CD4-positive, CD25-positive, alpha-beta regulatory T cell (primary cell): ENCODE measurements around the gene SPSB1. TPM values are rescaled to one million over a fixed set of nuclear protein-coding genes. Genes with fewer than 3 reads are reported as not detected.

ENCODE experiments used
- ATAC-seq, 2 donors: fragments of 150-1000 bp; cut with Tn5 transposase; one replicate each; pipeline ENCODE4 v1.10.0; 2021; ENCODE audit warnings: low read depth in 2 of 2, moderate number of reproducible peaks in 2 of 2, moderate library complexity in 1 of 2
- DNase-seq, 3 donors: peaks; one replicate each; pipeline versions ENCODE4 v3.0.0 to v3.0.0-alpha.2; 2012 to 2022; ENCODE audit warnings: mixed read lengths in 1 of 3
- H3K27ac ChIP-seq: one replicate; pipeline ENCODE4 v1.7.0; 2013; ENCODE audit warnings: mild to moderate bottlenecking, low read length; ENCODE audit not compliant: insufficient read depth, poor library complexity, severe bottlenecking
- H3K27me3 ChIP-seq: one replicate; pipeline ENCODE4 v1.7.0; 2013; ENCODE audit warnings: low read length; ENCODE audit not compliant: control insufficient read depth, insufficient read depth
- H3K36me3 ChIP-seq: one replicate; pipeline ENCODE4 v1.7.0; 2013; ENCODE audit warnings: mild to moderate bottlenecking, low read length, moderate library complexity; ENCODE audit not compliant: control insufficient read depth, insufficient read depth
- H3K4me1 ChIP-seq: 2 replicates; pipeline ENCODE4 v1.7.0; 2013; ENCODE audit warnings: mild to moderate bottlenecking, low read length; ENCODE audit not compliant: insufficient read depth, control insufficient read depth, poor library complexity, severe bottlenecking
- H3K4me3 ChIP-seq: one replicate; pipeline ENCODE4 v1.7.0; 2013; ENCODE audit warnings: low read depth, mild to moderate bottlenecking, low read length, moderate library complexity
- H3K9me3 ChIP-seq, 2 experiments: 1 replicate in 1 of 2; 2 replicates in 1 of 2; pipeline ENCODE4 v1.7.0; 2013; ENCODE audit warnings: low read length in 2 of 2, mild to moderate bottlenecking in 1 of 2, moderate library complexity in 1 of 2; ENCODE audit not compliant: control insufficient read depth in 2 of 2
- H3K27ac Mint-ChIP-seq, 3 donors: one replicate each; pipeline ENCODE4 v1.8.0; 2020 to 2022; ENCODE audit warnings: mild to moderate bottlenecking in 3 of 3, mixed read lengths in 3 of 3, moderate library complexity in 2 of 3
- H3K27me3 Mint-ChIP-seq: one replicate; pipeline ENCODE4 v1.8.0; 2022; ENCODE audit warnings: mild to moderate bottlenecking, mixed read lengths
- H3K36me3 Mint-ChIP-seq: one replicate; pipeline ENCODE4 v1.8.0; 2020; ENCODE audit warnings: mixed read lengths
- H3K4me1 Mint-ChIP-seq, 4 donors: one replicate each; pipeline ENCODE4 v1.8.0; 2020 to 2022; ENCODE audit warnings: mixed read lengths in 4 of 4, mild to moderate bottlenecking in 1 of 4
- H3K4me3 Mint-ChIP-seq, 4 donors: one replicate each; pipeline ENCODE4 v1.8.0; 2020 to 2022; ENCODE audit warnings: mild to moderate bottlenecking in 4 of 4, mixed read lengths in 4 of 4, moderate library complexity in 3 of 4
- H3K9me3 Mint-ChIP-seq, 7 donors: one replicate each; pipeline ENCODE4 v1.8.0; 2020 to 2022; ENCODE audit warnings: mixed read lengths in 7 of 7, mild to moderate bottlenecking in 3 of 7, moderate library complexity in 2 of 7
- polyA plus RNA-seq, 4 donors: library from polyadenylated mRNA; unstranded; fragments of 300-500 nt; fragmentation: Illumina TruSeq; gene quantifications; one replicate each; pipeline ENCODE4 v1.2.3, GENCODE V29; 2021
- total RNA-seq: library from RNA; stranded (reverse); gene quantifications from one replicate; pipeline ENCODE4 v1.2.3, GENCODE V29; 2022

SPSB1 gene
- total RNA-seq = 19.7 TPM
- 10 to 100 TPM in 3 of 4 donors, 1 to 10 TPM in 1; 7.0 to 12.3 (median 11.9) TPM for polyA plus RNA-seq

- peaks cover 36% of the 10 kb centered on the region for H3K4me1 ChIP-seq
- no peaks in the 10 kb centered on the region for H3K27me3 Mint-ChIP-seq
- peaks cover 13 to 41% (median 24%) of the 10 kb centered on the region in 4 donors for H3K4me1 Mint-ChIP-seq
- H3K36me3 ChIP-seq = no peaks in the 10 kb centered on the region
- H3K27ac Mint-ChIP-seq = peak within 1 kb of the TSS; percentile 48 to 84 (median 71)
- H3K9me3 Mint-ChIP-seq = peaks cover 0 to 6% (median 3%) of the 10 kb centered on the region in 7 donors
- peaks cover 10% of the 10 kb centered on the region for H3K36me3 Mint-ChIP-seq
- peak within 1 kb of the TSS; percentile 95 for H3K4me3 ChIP-seq
- peak within 1 kb of the TSS; percentile 36 for H3K27ac ChIP-seq
- peak; percentile 58 to 82 (median 63) for DNase-seq
- no peaks in the 10 kb centered on the region for H3K27me3 ChIP-seq
- peaks cover 9 to 10% of the 10 kb centered on the region in 2 experiments for H3K9me3 ChIP-seq
- peak; percentile 56 to 58 for ATAC-seq
- peak within 1 kb of the TSS; percentile 51 to 87 (median 81) for H3K4me3 Mint-ChIP-seq
Observed at GRCh38 chr1:9292361-9293240, at the start of gene SPSB1. Gene SPSB1 (plus strand): TSS chr1:9292894. CDS start chr1:9355892, 62,998 bp downstream.

DNA sequence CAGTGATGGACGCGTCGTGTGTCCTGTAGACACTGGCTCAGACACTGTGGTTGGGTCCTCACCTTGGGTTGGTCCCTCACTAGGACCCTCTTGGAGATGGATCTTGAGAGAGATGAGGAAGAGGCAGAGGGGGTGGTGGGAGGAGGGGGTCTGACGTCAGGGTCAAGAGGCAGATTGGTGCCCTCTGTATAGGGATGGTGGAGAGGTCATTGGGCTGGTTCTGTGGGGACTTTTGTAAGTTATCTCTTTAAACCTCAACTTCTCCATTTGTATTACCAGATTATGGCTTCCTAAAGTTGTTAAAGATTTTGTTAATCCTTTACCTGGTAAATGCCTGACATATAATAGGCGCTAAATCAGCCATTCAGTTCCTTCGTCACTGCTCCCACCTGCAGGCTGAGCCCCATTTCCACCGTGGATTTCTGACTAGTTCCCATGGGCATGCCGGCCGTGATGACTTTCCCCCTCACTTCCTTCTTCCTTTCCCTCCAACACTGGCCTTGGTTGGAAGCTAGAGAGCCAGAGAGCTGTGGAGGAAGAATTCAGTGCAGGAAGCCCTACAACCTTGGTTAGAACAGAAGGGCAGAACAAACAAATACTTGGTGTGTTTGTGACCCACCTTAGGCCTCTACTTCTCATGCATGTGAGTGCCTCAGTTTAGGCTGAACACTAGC lies 49.5 kb upstream of the SPSB1 start:
- Mint-ChIP-seq H3K9me3 (no peaks in the 10 kb centered on the region), H3K27me3 (no peaks in the 10 kb centered on the region), H3K27ac (no peak overlapping the region), H3K36me3 (no peaks in the 10 kb centered on the region), H3K4me1 (peaks cover 18 to 49% (median 24%) of the 10 kb centered on the region in 4 donors), H3K4me3 (peak overlapping the region in 1 of 4 donors; percentile 54)
- Histone ChIP-seq H3K4me1 (peaks cover 15% of the 10 kb centered on the region), H3K4me3 (no peak overlapping the region), H3K27me3 (no peaks in the 10 kb centered on the region), H3K36me3 (peaks cover 13% of the 10 kb centered on the region), H3K27ac (no peak overlapping the region), H3K9me3 (no peaks in the 10 kb centered on the region)
- ATAC-seq (no peak), DNase-seq (no peak)

GRCh38 chr1:9244501-9245229 lies 48.0 kb upstream of the SPSB1 start:
- Histone ChIP-seq H3K36me3 (peaks cover 13% of the 10 kb centered on the region), H3K4me1 (peaks cover 8% of the 10 kb centered on the region), H3K9me3 (no peaks in the 10 kb centered on the region), H3K4me3 (no peak overlapping the region), H3K27me3 (no peaks in the 10 kb centered on the region), H3K27ac (no peak overlapping the region)
- Mint-ChIP-seq H3K36me3 (peaks cover 4% of the 10 kb centered on the region), H3K27ac (peak overlapping the region; percentile 2 to 88 (median 52)), H3K27me3 (no peaks in the 10 kb centered on the region), H3K4me3 (no peak overlapping the region), H3K9me3 (no peaks in the 10 kb centered on the region), H3K4me1 (peaks cover 7 to 34% (median 12%) of the 10 kb centered on the region in 4 donors)
- DNase-seq (peak in 1 of 3 donors; percentile 69), ATAC-seq (no peak)

DNA sequence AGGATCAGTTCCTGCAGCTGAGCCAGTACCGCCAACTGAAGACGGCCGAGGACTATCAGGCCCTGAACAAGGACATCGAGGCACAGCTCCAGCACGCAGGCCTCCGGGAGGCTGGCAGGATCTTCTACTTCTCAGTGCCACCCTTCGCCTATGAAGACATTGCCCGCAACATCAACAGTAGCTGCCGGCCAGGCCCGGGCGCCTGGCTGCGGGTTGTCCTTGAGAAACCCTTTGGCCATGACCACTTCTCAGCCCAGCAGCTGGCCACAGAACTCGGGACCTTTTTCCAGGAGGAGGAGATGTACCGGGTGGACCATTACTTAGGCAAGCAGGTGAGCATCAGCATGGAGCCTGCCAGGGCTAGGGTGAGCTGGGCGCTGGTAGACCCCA lies 47.5 kb upstream of the SPSB1 start:
- H3K4me3 Mint-ChIP-seq = no peak overlapping the region
- H3K4me1 ChIP-seq = peaks cover 3% of the 10 kb centered on the region
- DNase-seq = no peak

GRCh38 chr1:9245661-9246060 lies 47.0 kb upstream of the SPSB1 start:
- H3K27ac Mint-ChIP-seq = no peak overlapping the region
- H3K36me3 Mint-ChIP-seq = peaks cover 4% of the 10 kb centered on the region
- Histone ChIP-seq H3K27ac (no peak overlapping the region), H3K27me3 (no peaks in the 10 kb centered on the region), H3K9me3 (no peaks in the 10 kb centered on the region), H3K4me3 (no peak overlapping the region), H3K36me3 (peaks cover 13% of the 10 kb centered on the region), H3K4me1 (no peaks in the 10 kb centered on the region)
- ATAC-seq (no peak), DNase-seq (no peak)
- no peaks in the 10 kb centered on the region for H3K9me3 Mint-ChIP-seq
- H3K4me3 Mint-ChIP-seq = no peak overlapping the region
- H3K4me1 Mint-ChIP-seq = peaks cover 0 to 24% (median 3%) of the 10 kb centered on the region in 4 donors
- no peaks in the 10 kb centered on the region for H3K27me3 Mint-ChIP-seq

More for the DNA sequence above, 47.5 kb upstream of the SPSB1 start:
- ATAC-seq = no peak
- Mint-ChIP-seq H3K4me1 (peaks cover under 1 to 29% (median 7%) of the 10 kb centered on the region in 4 donors), H3K36me3 (peaks cover 4% of the 10 kb centered on the region), H3K27ac (no peak overlapping the region), H3K9me3 (no peaks in the 10 kb centered on the region), H3K27me3 (no peaks in the 10 kb centered on the region)
- Histone ChIP-seq H3K4me3 (no peak overlapping the region), H3K36me3 (peaks cover 13% of the 10 kb centered on the region), H3K27ac (no peak overlapping the region), H3K9me3 (no peaks in the 10 kb centered on the region), H3K27me3 (no peaks in the 10 kb centered on the region)

DNA sequence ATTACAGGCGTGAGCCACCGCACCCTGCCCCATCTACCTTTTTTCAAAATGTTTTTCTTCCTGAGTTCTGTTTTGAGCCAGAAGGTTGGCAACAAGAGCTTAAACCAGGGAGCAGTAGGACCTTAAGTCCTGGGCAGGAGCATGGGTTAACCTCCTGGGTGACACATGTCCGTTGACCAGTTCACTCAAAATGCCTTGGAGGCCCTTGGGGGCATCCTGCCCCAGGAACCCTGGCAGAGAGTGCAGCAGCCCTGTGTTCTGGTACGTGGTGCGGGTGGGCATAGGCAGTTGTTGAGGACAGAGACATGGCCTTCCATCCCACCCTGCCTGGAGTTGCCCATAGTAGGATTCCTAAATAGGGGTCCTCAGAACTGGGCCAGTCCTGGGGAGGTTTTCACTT lies 46.5 kb upstream of the SPSB1 start:
- H3K4me3 Mint-ChIP-seq = no peak overlapping the region
- no peak overlapping the region for H3K27ac Mint-ChIP-seq
- H3K36me3 Mint-ChIP-seq = peaks cover 4% of the 10 kb centered on the region
- no peaks in the 10 kb centered on the region for H3K9me3 Mint-ChIP-seq
- DNase-seq = no peak
- Histone ChIP-seq H3K36me3 (peaks cover 13% of the 10 kb centered on the region), H3K4me3 (no peak overlapping the region), H3K27ac (no peak overlapping the region), H3K9me3 (no peaks in the 10 kb centered on the region), H3K27me3 (no peaks in the 10 kb centered on the region), H3K4me1 (no peaks in the 10 kb centered on the region)
- no peak for ATAC-seq
- H3K4me1 Mint-ChIP-seq = peaks cover 0 to 22% (median 2%) of the 10 kb centered on the region in 4 donors
- H3K27me3 Mint-ChIP-seq = no peaks in the 10 kb centered on the region
